Naive B cell (primary cell): Measurements from ENCODE around the gene PDE2A. TPM values are rescaled to one million over a fixed set of nuclear protein-coding genes. Genes with fewer than 3 reads are reported as not detected.

Experiments
- ATAC-seq, 2 donors: fragments of 150-1000 bp; cut with Tn5 transposase; 2 replicates each; pipeline ENCODE4 v1.10.0; 2021; ENCODE audit warnings: low read depth in 2 of 2, mild to moderate bottlenecking in 2 of 2, moderate library complexity in 2 of 2
- DNase-seq: peaks from one replicate; pipeline ENCODE4 v3.0.0; 2022
- H3K27ac Mint-ChIP-seq, 6 donors: one replicate each; pipeline ENCODE4 v1.8.0; 2020 to 2022; ENCODE audit warnings: mild to moderate bottlenecking in 6 of 6, mixed read lengths in 6 of 6, moderate library complexity in 5 of 6, inconsistent platforms in 2 of 6
- H3K27me3 Mint-ChIP-seq, 3 donors: one replicate each; pipeline ENCODE4 v1.8.0; 2021 to 2022; ENCODE audit warnings: mixed read lengths in 3 of 3, mild to moderate bottlenecking in 1 of 3
- H3K36me3 Mint-ChIP-seq, 2 donors: one replicate each; pipeline ENCODE4 v1.8.0; 2020 to 2022; ENCODE audit warnings: mixed read lengths in 2 of 2, inconsistent platforms in 1 of 2, mild to moderate bottlenecking in 1 of 2
- H3K4me1 Mint-ChIP-seq, 3 donors: one replicate each; pipeline ENCODE4 v1.8.0; 2020 to 2022; ENCODE audit warnings: mixed read lengths in 3 of 3, inconsistent platforms in 1 of 3, mild to moderate bottlenecking in 1 of 3, moderate library complexity in 1 of 3
- H3K4me3 Mint-ChIP-seq, 8 donors: one replicate each; pipeline ENCODE4 v1.8.0; 2020 to 2022; ENCODE audit warnings: mild to moderate bottlenecking in 8 of 8, mixed read lengths in 8 of 8, moderate library complexity in 8 of 8, inconsistent platforms in 2 of 8
- H3K9me3 Mint-ChIP-seq, 7 donors: one replicate each; pipeline ENCODE4 v1.8.0; 2020 to 2022; ENCODE audit warnings: mixed read lengths in 7 of 7, mild to moderate bottlenecking in 5 of 7, inconsistent platforms in 2 of 7, moderate library complexity in 1 of 7
- polyA plus RNA-seq, 6 donors: library from polyadenylated mRNA; unstranded; fragments of 300-500 nt; fragmentation: Illumina TruSeq; gene quantifications; one replicate each; pipeline ENCODE4 v1.2.3, GENCODE V29; 2021; ENCODE audit warnings: low read depth in 6 of 6

Gene PDE2A
- polyA plus RNA-seq, 6 donors from 2014 or later: 0.18 to 0.44 (median 0.36) TPM; not detected in 3

DNA sequence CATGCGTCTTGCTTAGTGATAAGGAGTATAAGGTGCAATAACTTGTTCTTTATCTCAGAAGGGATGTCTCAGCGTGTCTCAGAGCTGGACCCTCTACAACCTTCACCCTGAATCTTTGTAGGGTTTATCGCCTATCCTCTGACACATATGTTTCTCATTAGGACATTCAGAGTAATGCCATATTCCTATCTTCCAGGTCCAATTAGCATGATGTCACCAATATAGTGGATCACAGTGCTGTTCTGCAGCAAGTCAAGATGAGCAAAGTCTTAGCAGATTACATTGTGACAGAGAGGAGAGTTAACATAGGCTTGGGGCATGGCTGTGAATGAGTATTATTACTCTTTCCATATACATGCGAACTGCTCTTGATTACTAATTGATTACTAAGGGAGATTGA is 129.6 kb downstream of the PDE2A start:
- H3K4me1 Mint-ChIP-seq: no peaks in the 10 kb centered on the region
- peaks cover 6 to 8% of the 10 kb centered on the region in 2 donors for H3K36me3 Mint-ChIP-seq
- peaks cover 27 to 58% (median 56%) of the 10 kb centered on the region in 3 donors for H3K27me3 Mint-ChIP-seq
- no peak overlapping the region for H3K4me3 Mint-ChIP-seq
- no peak for DNase-seq
- no peak for ATAC-seq
- H3K27ac Mint-ChIP-seq: peak overlapping the region in 1 of 6 donors; percentile 8
- H3K9me3 Mint-ChIP-seq: peaks cover 0 to 12% (median 4%) of the 10 kb centered on the region in 7 donors

DNA sequence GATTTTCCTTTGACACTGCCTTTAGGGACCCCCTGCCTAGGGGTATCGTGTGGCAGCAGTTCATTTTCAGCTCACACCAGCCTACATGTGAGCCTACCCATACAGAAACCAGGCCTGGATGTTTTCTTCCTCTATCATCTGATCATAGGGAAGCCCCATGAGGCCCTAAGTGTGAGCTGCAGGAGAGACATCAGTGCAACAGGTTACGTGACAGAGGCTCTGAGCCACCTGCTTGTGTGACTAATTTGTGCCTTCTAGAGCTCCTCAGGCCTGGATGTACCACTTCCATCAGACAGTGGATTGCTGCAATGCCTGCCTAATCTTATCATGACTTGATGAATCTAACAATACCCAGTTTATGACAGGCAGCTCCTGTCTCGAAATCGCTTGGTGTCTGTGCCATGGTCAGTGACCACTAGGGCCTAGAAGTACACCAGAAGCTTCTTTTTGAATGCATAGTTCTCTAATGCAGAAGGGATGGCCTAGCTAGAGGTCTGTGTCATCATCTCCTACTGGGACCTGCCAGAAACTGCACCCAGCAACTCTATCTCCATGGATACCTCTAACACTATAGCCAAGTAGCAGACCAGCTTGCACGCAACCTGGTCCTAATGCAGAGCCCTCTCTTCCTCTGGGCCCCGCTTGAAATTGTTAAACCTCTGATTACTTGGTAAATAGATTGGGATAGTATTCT is 130.2 kb downstream of the PDE2A start:
- Mint-ChIP-seq H3K27me3 (peaks cover 23 to 52% (median 51%) of the 10 kb centered on the region in 3 donors), H3K4me3 (no peak overlapping the region), H3K9me3 (peaks cover 0 to 18% (median 5%) of the 10 kb centered on the region in 7 donors), H3K4me1 (no peaks in the 10 kb centered on the region), H3K27ac (peak overlapping the region in 1 of 6 donors; percentile 61), H3K36me3 (peaks cover 6 to 8% of the 10 kb centered on the region in 2 donors)
- DNase-seq (no peak), ATAC-seq (no peak)

- Mint-ChIP-seq H3K27me3 (peaks cover 19 to 58% (median 47%) of the 10 kb centered on the region in 3 donors), H3K9me3 (peaks cover 0 to 20% (median 8%) of the 10 kb centered on the region in 7 donors), H3K4me3 (no peak overlapping the region), H3K36me3 (peaks cover 6 to 8% of the 10 kb centered on the region in 2 donors), H3K27ac (no peak overlapping the region), H3K4me1 (no peaks in the 10 kb centered on the region)
- no peak for DNase-seq
- no peak for ATAC-seq
Measured at GRCh38 chr11:72541257-72541974, 132.8 kb downstream of the PDE2A start.

- DNase-seq (no peak), ATAC-seq (no peak)
- Mint-ChIP-seq H3K4me1 (no peaks in the 10 kb centered on the region), H3K36me3 (peaks cover 6 to 8% of the 10 kb centered on the region in 2 donors), H3K9me3 (peaks cover 0 to 20% (median 8%) of the 10 kb centered on the region in 7 donors), H3K4me3 (no peak overlapping the region), H3K27me3 (peaks cover 19 to 56% (median 39%) of the 10 kb centered on the region in 3 donors), H3K27ac (no peak overlapping the region)
Measured at GRCh38 chr11:72537051-72537450, 137.2 kb downstream of the PDE2A start.

DNA sequence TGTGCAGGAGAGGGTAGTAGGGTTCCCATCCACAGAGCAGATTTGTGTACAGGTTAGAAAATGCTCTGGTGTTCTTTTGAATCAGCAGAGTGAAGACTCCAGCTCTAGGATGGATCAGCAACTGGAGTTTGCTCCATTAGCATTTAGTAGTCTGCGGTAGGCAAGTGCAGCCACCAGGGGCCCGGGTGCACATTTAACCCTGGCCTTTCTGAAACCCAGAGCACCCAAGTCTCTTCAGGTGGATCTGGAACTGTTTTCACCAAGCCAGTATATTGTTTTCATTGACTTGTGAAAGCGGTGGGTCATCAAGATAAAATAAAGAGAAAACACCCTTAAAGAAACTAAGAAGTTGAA is 139.1 kb downstream of the PDE2A start:
- DNase-seq (no peak), ATAC-seq (no peak)
- H3K27me3 Mint-ChIP-seq: peaks cover 24 to 68% (median 38%) of the 10 kb centered on the region in 3 donors
- no peak overlapping the region for H3K27ac Mint-ChIP-seq
- peaks cover 0 to 14% (median 8%) of the 10 kb centered on the region in 7 donors for H3K9me3 Mint-ChIP-seq
- no peaks in the 10 kb centered on the region for H3K4me1 Mint-ChIP-seq
- H3K4me3 Mint-ChIP-seq: no peak overlapping the region
- H3K36me3 Mint-ChIP-seq: peaks cover 5% of the 10 kb centered on the region in 2 donors

DNA sequence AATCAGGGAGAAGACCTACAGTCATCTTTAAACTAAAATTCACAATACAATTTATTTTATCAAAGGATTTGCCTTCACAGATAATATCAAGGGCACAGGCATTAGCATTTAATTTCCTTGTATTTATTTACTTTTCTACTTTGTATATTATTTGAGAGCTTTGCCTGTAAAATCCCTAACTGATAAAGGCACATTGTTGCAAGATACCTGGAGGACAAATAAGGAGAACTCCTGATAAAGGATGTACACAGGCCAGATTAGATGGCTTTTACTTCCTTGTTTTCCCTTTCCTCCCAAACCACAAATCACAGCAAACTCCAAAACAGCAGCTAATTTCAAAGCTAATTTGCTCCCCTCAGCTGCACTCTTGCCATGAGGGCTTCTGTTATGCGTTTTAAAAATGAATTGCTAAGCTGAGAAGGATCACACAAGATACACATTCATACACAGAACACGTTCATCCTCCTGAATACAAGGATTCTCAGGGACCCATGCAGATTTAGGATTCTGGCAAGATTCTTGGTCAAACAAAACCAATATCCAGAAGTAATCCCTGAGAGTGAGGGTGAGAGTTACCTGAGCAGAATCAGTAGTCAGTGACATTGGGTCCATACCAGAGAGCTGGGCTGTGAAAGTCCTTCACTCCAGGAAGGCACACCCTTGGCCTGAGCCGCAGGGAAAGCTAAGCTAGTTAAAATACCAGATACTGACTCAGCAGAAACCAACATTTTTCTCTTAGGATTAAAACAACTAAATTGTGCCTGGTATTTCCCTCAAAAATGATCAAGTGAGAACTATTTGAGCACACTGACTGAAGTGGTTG is 139.6 kb downstream of the PDE2A start:
- peaks cover 24 to 68% (median 33%) of the 10 kb centered on the region in 3 donors for H3K27me3 Mint-ChIP-seq
- DNase-seq (no peak), ATAC-seq (no peak)
- H3K36me3 Mint-ChIP-seq: no peaks in the 10 kb centered on the region
- H3K9me3 Mint-ChIP-seq: peaks cover 0 to 8% (median 3%) of the 10 kb centered on the region in 7 donors
- H3K4me1 Mint-ChIP-seq: no peaks in the 10 kb centered on the region
- H3K27ac Mint-ChIP-seq: no peak overlapping the region
- no peak overlapping the region for H3K4me3 Mint-ChIP-seq

GRCh38 chr11:72529068-72529467 is 145.2 kb downstream of the PDE2A start:
- H3K9me3 Mint-ChIP-seq: no peaks in the 10 kb centered on the region
- H3K4me3 Mint-ChIP-seq: no peak overlapping the region
- DNase-seq: no peak
- no peaks in the 10 kb centered on the region for H3K4me1 Mint-ChIP-seq
- no peak overlapping the region for H3K27ac Mint-ChIP-seq
- no peak for ATAC-seq
- peaks cover 17 to 32% (median 21%) of the 10 kb centered on the region in 3 donors for H3K27me3 Mint-ChIP-seq
- H3K36me3 Mint-ChIP-seq: no peaks in the 10 kb centered on the region

- no peaks in the 10 kb centered on the region for H3K36me3 Mint-ChIP-seq
- ATAC-seq (no peak), DNase-seq (no peak)
- H3K4me1 Mint-ChIP-seq: no peaks in the 10 kb centered on the region
- no peak overlapping the region for H3K27ac Mint-ChIP-seq
- H3K4me3 Mint-ChIP-seq: no peak overlapping the region
- H3K27me3 Mint-ChIP-seq: peaks cover 20 to 34% (median 23%) of the 10 kb centered on the region in 3 donors
- no peaks in the 10 kb centered on the region for H3K9me3 Mint-ChIP-seq
Measured at GRCh38 chr11:72528121-72528520, 146.1 kb downstream of the PDE2A start.

Other genes with a start within 250 kb of the PDE2A start
- 1 to 10 TPM; 4.1 to 8.6 (median 6.8) TPM for gene CLPB, start 239.9 kb downstream of the PDE2A start, polyA plus RNA-seq
- 10 to 100 TPM in 5 of 6 donors, 1 to 10 TPM in 1; 3.3 to 30.2 (median 14.0) TPM for gene ARAP1, start 78.0 kb upstream of the PDE2A start, polyA plus RNA-seq
- gene STARD10, start 119.6 kb upstream of the PDE2A start, polyA plus RNA-seq: 10 to 100 TPM; 24.3 to 39.2 (median 30.7) TPM
- 10 to 100 TPM; 19.1 to 35.5 (median 21.3) TPM for gene ATG16L2, start 140.0 kb upstream of the PDE2A start, polyA plus RNA-seq